Esophagus (tissue), 2 donors: ENCODE results near the gene THSD7A. TPM values are rescaled to one million over a fixed set of nuclear protein-coding genes. Genes with fewer than 3 reads are reported as not detected.

ENCODE experiments used
- H3K27ac ChIP-seq, 2 donors: one replicate each; pipeline ENCODE4 v1.5.1; 2013; ENCODE audit warnings: low read depth in 2 of 2, mild to moderate bottlenecking in 2 of 2, inconsistent platforms in 1 of 2, low read length in 1 of 2, moderate library complexity in 1 of 2
- H3K27me3 ChIP-seq, 2 donors: one replicate each; pipeline ENCODE4 v1.6.1; 2013; ENCODE audit warnings: low read length in 2 of 2, control low read depth in 1 of 2, mild to moderate bottlenecking in 1 of 2; ENCODE audit not compliant: insufficient read depth in 2 of 2, control insufficient read depth in 1 of 2
- H3K36me3 ChIP-seq, 2 donors: one replicate each; pipeline ENCODE4 v1.6.1; 2013; ENCODE audit warnings: low read length in 1 of 2; ENCODE audit not compliant: control insufficient read depth in 2 of 2, insufficient read depth in 2 of 2
- H3K4me1 ChIP-seq, 2 donors: one replicate each; pipeline ENCODE4 v1.6.1; 2013; ENCODE audit warnings: low read length in 1 of 2; ENCODE audit not compliant: control insufficient read depth in 2 of 2, insufficient read depth in 2 of 2
- H3K4me3 ChIP-seq, 2 donors: one replicate each; pipeline ENCODE4 v1.5.1; 2013; ENCODE audit warnings: low read length in 2 of 2, mild to moderate bottlenecking in 2 of 2, low read depth in 1 of 2, moderate library complexity in 1 of 2
- H3K9me3 ChIP-seq, 2 donors: one replicate each; pipeline ENCODE4 v1.6.1; 2013; ENCODE audit warnings: mild to moderate bottlenecking in 2 of 2, low read depth in 1 of 2, low read length in 1 of 2, moderate library complexity in 1 of 2; ENCODE audit not compliant: control insufficient read depth in 2 of 2, insufficient read depth in 1 of 2
- WGBS, 2 donors: extraction: QIAGEN DNeasy Blood & Tissue Kit; methylation state at CpG; one replicate each; pipeline ENCODE4 v1.1.7; 2013; 5-methylcytosine and 5-hydroxymethylcytosine counted together
- polyA plus RNA-seq, 2 donors: library from polyadenylated mRNA; stranded (reverse); fragments of 200-250 nt; gene quantifications; one replicate each; pipeline ENCODE4 v1.2.3, GENCODE V29; 2013
- donor health status: healthy with polysubstance abuse.
- donor health status: Bipolar disorder and iron deficiency.

THSD7A gene
- polyA plus RNA-seq, 2 donors: 0.18 to 0.20 TPM

GRCh38 chr7:11667810-11668185 is 164.2 kb downstream of the THSD7A start:
- 54 to 61% methylated on average over 2 of the region's 2 CpGs for WGBS, 2 donors

GRCh38 chr7:11667071-11667809 is 164.8 kb downstream of the THSD7A start:
- 81 to 82% methylated on average over 7 of the region's 7 CpGs for WGBS, 2 donors
- Histone ChIP-seq H3K4me3 (no peak overlapping the region), H3K27ac (no peak overlapping the region), H3K27me3 (no peaks in the 10 kb centered on the region), H3K9me3 (no peaks in the 10 kb centered on the region), H3K36me3 (no peaks in the 10 kb centered on the region), H3K4me1 (no peaks in the 10 kb centered on the region)

More at GRCh38 chr7:11667810-11668185, 164.2 kb downstream of the THSD7A start:
- Histone ChIP-seq H3K9me3 (no peaks in the 10 kb centered on the region), H3K27ac (no peak overlapping the region), H3K4me1 (no peaks in the 10 kb centered on the region), H3K36me3 (no peaks in the 10 kb centered on the region), H3K27me3 (no peaks in the 10 kb centered on the region), H3K4me3 (no peak overlapping the region)

- no peaks in the 10 kb centered on the region for H3K4me1 ChIP-seq
- H3K27me3 ChIP-seq: no peaks in the 10 kb centered on the region
- no peaks in the 10 kb centered on the region for H3K9me3 ChIP-seq
- H3K27ac ChIP-seq: no peak overlapping the region
- 52 to 57% methylated on average over 3 of the region's 3 CpGs for WGBS, 2 donors
- H3K4me3 ChIP-seq: no peak overlapping the region
- H3K36me3 ChIP-seq: no peaks in the 10 kb centered on the region
These were observed 166.6 kb downstream of the THSD7A start for GRCh38 chr7:11665357-11665756.

- Histone ChIP-seq H3K36me3 (no peaks in the 10 kb centered on the region), H3K4me3 (no peak overlapping the region), H3K9me3 (no peaks in the 10 kb centered on the region), H3K27ac (no peak overlapping the region), H3K4me1 (no peaks in the 10 kb centered on the region), H3K27me3 (no peaks in the 10 kb centered on the region)
- 79 to 80% methylated on average over 1 of the region's 1 CpG for WGBS, 2 donors
These were observed 176.4 kb downstream of the THSD7A start for GRCh38 chr7:11655642-11656041.

- H3K4me1 ChIP-seq: no peaks in the 10 kb centered on the region
- no peaks in the 10 kb centered on the region for H3K27me3 ChIP-seq
- H3K4me3 ChIP-seq: no peak overlapping the region
- H3K36me3 ChIP-seq: no peaks in the 10 kb centered on the region
- no peak overlapping the region for H3K27ac ChIP-seq
- H3K9me3 ChIP-seq: no peaks in the 10 kb centered on the region
These were observed 176.8 kb downstream of the THSD7A start for GRCh38 chr7:11655163-11655562.

- no peak overlapping the region for H3K4me3 ChIP-seq
- no peaks in the 10 kb centered on the region for H3K4me1 ChIP-seq
- H3K9me3 ChIP-seq: no peaks in the 10 kb centered on the region
- H3K27me3 ChIP-seq: no peaks in the 10 kb centered on the region
- 72 to 73% methylated on average over 3 of the region's 3 CpGs for WGBS, 2 donors
- no peaks in the 10 kb centered on the region for H3K36me3 ChIP-seq
- no peak overlapping the region for H3K27ac ChIP-seq
These were observed 181.5 kb downstream of the THSD7A start for GRCh38 chr7:11650500-11650899.

- no peak overlapping the region for H3K27ac ChIP-seq
- H3K4me3 ChIP-seq: no peak overlapping the region
- 50 to 59% methylated on average over 2 of the region's 2 CpGs for WGBS, 2 donors
- H3K4me1 ChIP-seq: no peaks in the 10 kb centered on the region
- H3K36me3 ChIP-seq: no peaks in the 10 kb centered on the region
- no peaks in the 10 kb centered on the region for H3K27me3 ChIP-seq
- H3K9me3 ChIP-seq: no peaks in the 10 kb centered on the region
These were observed 182.0 kb downstream of the THSD7A start for GRCh38 chr7:11650030-11650429.

GRCh38 chr7:11648980-11649379 is 183.0 kb downstream of the THSD7A start:
- no peak overlapping the region for H3K27ac ChIP-seq
- no peaks in the 10 kb centered on the region for H3K36me3 ChIP-seq
- H3K4me3 ChIP-seq: no peak overlapping the region
- no peaks in the 10 kb centered on the region for H3K27me3 ChIP-seq
- no peaks in the 10 kb centered on the region for H3K4me1 ChIP-seq
- no peaks in the 10 kb centered on the region for H3K9me3 ChIP-seq

- 73 to 83% methylated on average over 3 of the region's 3 CpGs for WGBS, 2 donors
- no peak overlapping the region for H3K27ac ChIP-seq
- H3K4me3 ChIP-seq: no peak overlapping the region
- H3K4me1 ChIP-seq: no peaks in the 10 kb centered on the region
- H3K36me3 ChIP-seq: no peaks in the 10 kb centered on the region
- no peaks in the 10 kb centered on the region for H3K9me3 ChIP-seq
- H3K27me3 ChIP-seq: no peaks in the 10 kb centered on the region
These were observed 183.9 kb downstream of the THSD7A start for GRCh38 chr7:11648101-11648500.

DNA sequence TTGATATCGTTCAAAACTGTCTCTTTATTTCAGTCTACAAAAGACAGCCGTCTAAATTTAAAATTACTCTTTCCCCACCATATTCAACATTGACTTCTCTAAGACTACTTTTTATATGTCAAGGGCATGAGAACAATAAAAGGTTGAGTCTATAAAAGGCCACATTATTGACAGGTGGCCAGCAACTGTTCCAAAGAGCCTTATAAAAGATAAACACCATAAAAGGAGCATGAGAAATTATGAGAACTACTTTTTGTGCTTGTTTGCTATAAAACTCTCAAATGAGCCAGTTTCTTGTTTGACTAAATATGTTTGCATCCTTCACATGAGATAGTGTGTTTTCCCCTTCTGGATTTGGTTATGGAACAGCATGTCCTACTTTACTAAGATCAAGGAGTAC is 189.2 kb downstream of the THSD7A start:
- Histone ChIP-seq H3K36me3 (no peaks in the 10 kb centered on the region), H3K4me3 (no peak overlapping the region), H3K4me1 (no peaks in the 10 kb centered on the region), H3K27ac (no peak overlapping the region), H3K27me3 (no peaks in the 10 kb centered on the region), H3K9me3 (no peaks in the 10 kb centered on the region)
- WGBS, 2 donors: 66 to 77% methylated on average over 2 of the region's 2 CpGs
